ENCODE results near the gene LRMDA.

Gene LRMDA

DNA sequence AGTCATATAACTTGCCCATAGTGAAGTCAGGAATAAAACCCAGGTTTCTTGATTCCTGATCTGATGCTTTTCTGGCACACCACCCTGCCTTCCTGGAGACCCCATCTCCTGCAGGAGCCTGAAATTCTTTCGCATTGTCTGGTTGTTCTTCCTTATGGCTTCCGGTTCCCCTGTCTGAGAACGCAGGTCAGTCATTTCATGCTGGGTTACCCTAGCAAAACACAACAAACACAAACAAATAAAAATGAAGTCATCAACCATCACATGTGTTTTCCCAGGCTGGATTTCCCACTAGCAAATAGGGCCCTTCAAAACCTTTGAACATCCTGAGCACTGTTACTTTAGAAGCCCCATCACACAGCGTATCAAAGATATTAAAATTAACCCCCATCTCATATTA is 569.6 kb downstream of the LRMDA start:
- TF ChIP-seq, protein P1, sequence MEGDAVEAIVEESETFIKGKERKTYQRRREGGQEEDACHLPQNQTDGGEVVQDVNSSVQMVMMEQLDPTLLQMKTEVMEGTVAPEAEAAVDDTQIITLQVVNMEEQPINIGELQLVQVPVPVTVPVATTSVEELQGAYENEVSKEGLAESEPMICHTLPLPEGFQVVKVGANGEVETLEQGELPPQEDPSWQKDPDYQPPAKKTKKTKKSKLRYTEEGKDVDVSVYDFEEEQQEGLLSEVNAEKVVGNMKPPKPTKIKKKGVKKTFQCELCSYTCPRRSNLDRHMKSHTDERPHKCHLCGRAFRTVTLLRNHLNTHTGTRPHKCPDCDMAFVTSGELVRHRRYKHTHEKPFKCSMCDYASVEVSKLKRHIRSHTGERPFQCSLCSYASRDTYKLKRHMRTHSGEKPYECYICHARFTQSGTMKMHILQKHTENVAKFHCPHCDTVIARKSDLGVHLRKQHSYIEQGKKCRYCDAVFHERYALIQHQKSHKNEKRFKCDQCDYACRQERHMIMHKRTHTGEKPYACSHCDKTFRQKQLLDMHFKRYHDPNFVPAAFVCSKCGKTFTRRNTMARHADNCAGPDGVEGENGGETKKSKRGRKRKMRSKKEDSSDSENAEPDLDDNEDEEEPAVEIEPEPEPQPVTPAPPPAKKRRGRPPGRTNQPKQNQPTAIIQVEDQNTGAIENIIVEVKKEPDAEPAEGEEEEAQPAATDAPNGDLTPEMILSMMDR (IDR thresholded peaks at IDR 0.05): no peak

DNA sequence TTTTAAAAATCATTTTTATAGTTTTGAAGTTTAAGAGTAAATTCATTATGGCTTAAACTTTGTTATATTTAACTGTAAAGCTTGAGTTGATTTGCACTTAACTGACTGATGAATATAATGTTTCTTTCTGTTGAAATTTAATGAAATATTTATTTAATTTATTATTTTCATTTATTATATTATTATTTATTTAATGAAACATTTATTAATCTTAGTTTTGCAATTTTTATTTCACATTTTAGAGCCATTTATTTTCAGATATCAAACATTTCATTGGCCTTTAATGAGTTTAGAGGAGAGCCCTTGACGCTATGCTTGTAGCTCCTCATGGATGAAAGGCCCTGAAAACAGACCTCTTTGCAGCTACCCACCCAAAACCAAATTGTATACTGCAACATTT is 570.0 kb downstream of the LRMDA start:
- TF ChIP-seq, protein P1 (IDR thresholded peaks at IDR 0.05): no peak

DNA sequence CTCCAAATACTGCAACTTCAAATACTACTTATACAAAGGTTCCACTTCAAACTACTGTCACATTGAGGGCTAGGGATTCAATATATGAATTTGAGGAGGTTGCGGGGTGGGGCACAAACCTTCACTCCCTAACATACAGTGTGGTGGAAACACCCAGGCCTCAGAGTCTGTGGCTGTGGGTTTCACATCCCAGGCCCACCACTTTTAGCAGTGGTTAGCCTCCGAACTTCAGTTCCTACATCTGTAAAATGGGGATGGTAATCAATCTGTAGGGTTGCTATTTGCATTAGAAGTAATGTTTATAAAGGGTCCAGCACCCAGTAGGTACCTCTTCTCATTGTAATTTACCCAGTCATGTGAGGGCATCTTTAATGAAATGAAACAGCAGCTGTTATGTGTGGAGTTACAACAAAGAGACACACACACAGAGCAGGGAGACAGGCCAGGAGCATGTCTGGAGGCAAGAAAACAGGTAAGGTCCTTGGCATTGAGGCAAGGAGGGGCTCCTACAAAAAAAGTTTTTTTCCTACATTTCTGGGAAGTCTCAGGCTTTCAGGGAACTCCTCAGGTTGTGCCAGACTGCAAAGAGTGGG is 570.9 kb downstream of the LRMDA start:
- TF ChIP-seq, protein P1 (IDR thresholded peaks at IDR 0.05): no peak

DNA sequence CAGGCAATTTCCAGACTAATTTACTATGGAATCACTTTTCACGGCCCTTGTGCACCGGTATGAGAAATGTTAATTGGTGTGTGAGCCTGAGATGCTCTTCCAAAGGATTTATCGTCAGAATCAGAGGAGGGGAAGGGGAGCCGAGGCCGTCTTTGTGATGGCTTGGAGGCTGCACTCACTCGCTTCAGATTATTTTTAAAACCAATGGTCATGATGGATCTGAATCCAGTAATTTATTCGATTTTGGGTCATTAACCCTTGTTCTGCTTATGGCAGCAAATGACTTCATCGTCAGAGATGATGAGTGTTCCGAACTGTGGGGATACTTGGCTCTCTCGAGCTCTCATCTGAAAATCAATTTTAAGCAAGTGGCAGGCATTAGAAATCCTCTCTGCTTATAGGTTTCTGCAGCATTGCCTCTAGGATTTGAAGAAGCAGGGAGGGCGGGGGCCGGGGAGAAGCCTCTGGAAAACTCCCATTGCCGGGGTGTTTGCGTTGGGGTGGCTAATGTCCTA is 576.3 kb downstream of the LRMDA start:
- TF ChIP-seq, protein P1 (IDR thresholded peaks at IDR 0.05): no peak

DNA sequence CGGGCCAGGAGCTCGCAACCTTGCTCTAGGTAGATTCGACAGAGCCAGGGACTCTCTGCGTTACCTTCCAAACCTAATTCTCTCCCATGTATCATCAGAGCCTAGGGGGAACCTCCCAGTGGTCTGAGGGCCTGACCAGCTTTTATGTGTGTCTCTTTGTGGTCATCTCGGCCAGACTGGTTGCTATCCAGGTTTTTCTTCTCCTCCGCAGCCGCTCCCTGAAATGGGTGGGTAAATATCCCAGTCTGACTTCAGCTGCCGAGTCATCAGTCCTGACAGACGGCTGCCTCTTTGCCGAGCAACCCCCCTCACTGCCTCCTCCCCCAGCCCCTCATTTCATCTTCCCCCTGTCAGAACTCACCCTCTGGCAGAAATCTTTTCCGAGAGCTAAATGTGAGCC is 578.1 kb downstream of the LRMDA start:
- TF ChIP-seq, protein P1 (IDR thresholded peaks at IDR 0.05): no peak

DNA sequence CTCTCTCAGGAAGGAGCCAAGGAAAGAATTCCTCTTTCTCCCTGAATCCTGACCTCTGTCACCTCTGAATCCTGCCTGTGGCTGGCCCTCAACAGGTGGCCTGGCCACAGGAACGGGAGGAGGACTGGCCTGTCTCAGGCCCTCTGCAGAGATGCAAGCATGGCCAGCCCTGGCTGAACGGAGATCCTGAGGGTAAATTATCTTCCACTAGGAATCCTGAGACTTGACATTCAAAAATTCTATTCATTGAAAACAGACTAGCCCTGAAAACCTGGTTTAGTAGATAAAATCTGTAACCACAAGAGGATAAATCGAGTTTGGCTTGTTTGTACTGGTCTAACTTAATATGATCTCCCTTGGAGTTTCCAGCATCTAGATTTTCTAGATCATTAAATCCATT is 579.3 kb downstream of the LRMDA start:
- TF ChIP-seq, protein P1 (IDR thresholded peaks at IDR 0.05): no peak

DNA sequence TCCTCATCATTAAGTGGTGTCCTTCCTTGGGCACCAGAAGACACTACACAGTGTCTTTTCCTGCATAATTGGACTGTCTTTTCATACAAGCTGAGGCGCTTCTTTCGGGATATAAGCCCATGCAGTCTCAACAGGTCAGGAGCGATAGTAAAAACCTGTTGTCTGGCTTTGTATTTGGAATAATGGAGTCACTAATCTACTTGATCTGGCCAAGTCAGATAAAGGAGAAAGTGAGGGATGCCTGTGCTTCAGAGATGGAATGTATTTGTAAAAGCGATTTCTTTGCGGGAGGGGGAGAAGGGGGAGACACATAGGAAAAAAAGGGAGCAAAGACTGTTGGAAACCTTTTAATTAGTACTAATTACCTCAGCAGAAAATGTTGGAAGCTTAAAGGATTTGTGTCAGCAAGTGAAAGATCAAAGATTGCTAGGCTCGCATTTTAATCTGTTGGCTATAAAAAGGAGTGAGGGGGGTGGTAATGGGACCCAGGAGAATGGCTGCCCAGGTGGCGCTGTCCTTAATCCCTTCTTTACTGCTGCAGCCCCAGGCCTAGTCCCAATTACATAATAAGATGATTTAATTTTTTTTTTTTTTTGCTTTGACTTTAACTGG is 581.4 kb downstream of the LRMDA start:
- TF ChIP-seq, protein P1 (IDR thresholded peaks at IDR 0.05): no peak
